Spleen (tissue), 11 donors: Measurements from ENCODE around the gene PDLIM3. TPM values are rescaled to one million over a fixed set of nuclear protein-coding genes. Genes with fewer than 3 reads are reported as not detected.
"Not testable (repeated sequence)": the region's sequence is repeated elsewhere in the genome, so short reads cannot be mapped to it uniquely, and the experiment has no call there.

Source experiments
- DNase-seq: peaks from one replicate; pipeline ENCODE4 v3.0.0-alpha.2; 2020
- H3K27ac ChIP-seq, 8 donors: fragments of 200-600 bp; sonication (generic) in 7 of 8; 1 replicate in 4 of 8; 2 replicates in 4 of 8; pipeline versions ENCODE4 v1.5.0 to v1.8.0; 2016 to 2021; ENCODE audit warnings: inconsistent platforms in 4 of 8, mild to moderate bottlenecking in 4 of 8, moderate library complexity in 1 of 8
- H3K27me3 ChIP-seq, 7 donors: fragments of 200-600 bp; sonication (generic) in 6 of 7; replicated peaks in 1 of 7; 1 replicate in 4 of 7; 2 replicates in 3 of 7; pipeline versions ENCODE4 v1.5.0 to v1.8.0; 2016 to 2021; ENCODE audit warnings: inconsistent platforms in 3 of 7, mild to moderate bottlenecking in 1 of 7
- H3K36me3 ChIP-seq, 6 donors: fragments of 200-600 bp; sonication (generic) in 5 of 6; 1 replicate in 4 of 6; 2 replicates in 2 of 6; pipeline versions ENCODE4 v1.5.0 to v1.8.0; 2016 to 2021; ENCODE audit warnings: inconsistent platforms in 2 of 6
- H3K4me1 ChIP-seq, 6 donors: fragments of 200-600 bp; sonication (generic) in 5 of 6; 1 replicate in 3 of 6; 2 replicates in 3 of 6; pipeline versions ENCODE4 v1.5.0 to v1.8.0; 2016 to 2021; ENCODE audit warnings: inconsistent platforms in 3 of 6
- H3K4me3 ChIP-seq, 8 donors: fragments of 200-600 bp; sonication (generic) in 7 of 8; 1 replicate in 4 of 8; 2 replicates in 4 of 8; pipeline versions ENCODE4 v1.5.0 to v1.8.0; 2016 to 2021; ENCODE audit warnings: inconsistent platforms in 4 of 8, mild to moderate bottlenecking in 4 of 8, moderate library complexity in 2 of 8
- H3K9me3 ChIP-seq, 8 donors: fragments of 200-600 bp; sonication (generic) in 7 of 8; 1 replicate in 4 of 8; 2 replicates in 4 of 8; pipeline versions ENCODE4 v1.5.0 to v1.8.0; 2016 to 2021; ENCODE audit warnings: inconsistent platforms in 4 of 8
- POLR2A ChIP-seq, 3 donors: fragments of 450-650 bp; IDR thresholded peaks; one replicate each; pipeline ENCODE4 v1.5.1; 2017; ENCODE audit warnings: antibody characterized with exemption in 3 of 3, mild to moderate bottlenecking in 1 of 3
- POLR2AphosphoS5 ChIP-seq, 3 donors: sonication (generic); formaldehyde crosslinking; IDR thresholded peaks; one replicate each; pipeline ENCODE4 v1.5.1; 2017; ENCODE audit warnings: antibody characterized with exemption in 3 of 3
- WGBS, 5 donors: extraction: QIAGEN DNeasy Blood & Tissue Kit in 3 of 5; methylation state at CpG; one replicate each; pipeline versions ENCODE4 v1.1.5 to v1.1.7; 2013 to 2018; 5-methylcytosine and 5-hydroxymethylcytosine counted together
- intact Hi-C: fragments of 100-400 bp; cut with DNase I; formaldehyde crosslinking; loops from one replicate; pipeline ENCODE4 v1.15.0; 2023; ENCODE audit warnings: low total_unique reads
- polyA plus RNA-seq, 3 donors: library from polyadenylated mRNA; stranded (reverse); fragments of 200-250 nt; gene quantifications; one replicate each; pipeline ENCODE4 v1.2.1, GENCODE V29; 2013
- total RNA-seq, 7 donors: library from RNA; depleted of rRNA in 3 of 7; stranded (reverse); fragments of >200 nt in 3 of 7; fragmentation: NEBNext Ultra II Directional in 4 of 7; extraction: Animal tissue kit (Norgen Biotek cat#: 25700) in 4 of 7; gene quantifications; one replicate each; pipeline versions ENCODE4 v1.1.0 to v1.2.1, GENCODE V29; 2016 to 2021
- TF ChIP-seq, protein P1 (sequence below), 11 experiments: fragments of 200-600 bp in 7 of 11; fragments of 450-650 bp in 4 of 11; sonication (generic) in 4 of 11; IDR thresholded peaks in 8 of 11; conservative IDR thresholded peaks in 3 of 11; 1 replicate in 7 of 11; 2 replicates in 4 of 11; pipeline versions ENCODE4 v1.4.0 to v1.8.0; 2016 to 2021; ENCODE audit warnings: antibody characterized with exemption in 11 of 11, inconsistent platforms in 4 of 11, mild to moderate bottlenecking in 1 of 11
- donor health status: healthy with polysubstance abuse.
- donor health status: DM: no; HTN: no; CAD: no; lungs with moderate emphysema.
- donor health status: DM: no; HTN: no; CAD: no.
- donor health status: Bipolar disorder and iron deficiency.
- donor health status: healthy.
- donor health status: DM: no; HTN: no; CAD: no.
- donor health status: DM: yes; HTN: yes; CAD: no.

Gene PDLIM3
- total and polyA plus RNA-seq, 10 donors = 28.0 to 107 (median 63.2) TPM

DNA sequence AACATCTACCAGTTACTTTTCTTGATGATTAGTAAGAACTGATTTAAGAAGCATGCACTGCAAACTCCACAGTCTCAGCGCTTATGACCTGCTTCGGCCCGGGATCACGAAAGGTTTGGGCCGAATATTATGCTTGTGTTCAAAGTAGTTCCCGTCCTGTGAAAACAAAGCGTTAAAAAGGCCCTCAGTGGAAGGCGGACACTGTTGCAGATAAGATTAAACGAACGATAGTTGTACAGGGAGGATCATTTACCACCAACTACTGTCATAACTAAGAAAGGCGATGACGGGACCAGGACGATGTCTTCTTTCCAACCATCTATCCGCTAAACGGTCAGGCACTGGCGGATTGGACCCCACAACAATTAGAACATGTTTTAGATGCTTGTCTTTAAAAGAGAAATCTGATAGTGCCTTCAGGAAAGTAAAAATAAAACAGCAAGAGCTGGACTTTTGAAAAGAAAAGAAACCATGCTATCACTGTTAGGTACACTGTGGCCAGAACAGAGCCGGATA lies 21.1 kb downstream of the PDLIM3 start:
- peak overlapping the region in 7 of 8 donors; percentile 62 to 79 (median 70) for H3K27ac ChIP-seq
- WGBS, 5 donors = 85 to 89% (median 87%) methylated on average over 17 of the region's 17 CpGs
- H3K36me3 ChIP-seq = no peaks in the 10 kb centered on the region

DNA sequence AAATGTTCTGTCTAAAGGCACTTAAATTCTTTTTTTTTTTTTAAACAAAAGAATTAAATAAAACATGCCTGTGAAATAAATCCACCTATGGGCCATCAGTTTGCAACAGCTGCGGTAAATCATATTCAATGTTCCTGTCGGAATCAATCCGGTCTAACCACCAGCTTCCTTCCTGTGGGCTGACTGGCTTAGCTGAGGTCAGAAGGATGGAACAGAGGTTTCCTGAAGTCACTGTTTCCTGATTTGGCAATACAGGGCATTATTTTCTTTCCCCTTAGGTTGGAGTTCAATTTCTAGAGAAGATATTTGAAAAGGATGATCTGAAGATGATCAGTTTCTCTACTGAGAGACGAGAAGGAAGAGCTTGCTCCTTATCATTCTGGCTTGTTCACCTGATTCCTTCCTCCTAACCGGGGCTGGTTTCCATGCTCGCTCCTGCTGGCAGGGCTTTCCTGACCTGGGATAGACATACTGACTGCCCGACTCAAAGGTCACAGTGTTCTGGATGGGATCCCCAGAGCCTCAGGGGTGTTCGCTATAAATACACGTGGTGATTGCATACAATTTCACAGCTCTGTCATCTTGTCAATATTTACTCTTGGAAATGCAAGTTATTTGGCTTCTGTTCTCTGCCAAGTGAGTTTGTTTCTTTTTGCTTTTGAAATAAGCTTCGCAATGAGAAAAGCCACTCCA lies 21.7 kb downstream of the PDLIM3 start:
- no peak for DNase-seq
- Histone ChIP-seq H3K9me3 (no peaks in the 10 kb centered on the region), H3K4me1 (peaks cover 0 to 21% (median 19%) of the 10 kb centered on the region in 6 donors), H3K4me3 (no peak overlapping the region), H3K36me3 (no peaks in the 10 kb centered on the region), H3K27ac (peak overlapping the region in 7 of 8 donors; percentile 62 to 79 (median 70)), H3K27me3 (peaks cover 0 to 63% (median 0%) of the 10 kb centered on the region in 7 donors)
- 17 to 28% (median 21%) methylated on average over 10 of the region's 10 CpGs for WGBS, 5 donors
- intact Hi-C loops = no loop called here
- TF ChIP-seq POLR2A (IDR thresholded peaks at IDR 0.05) (no peak), POLR2AphosphoS5 (IDR thresholded peaks at IDR 0.05) (peak in 1 of 3 donors; percentile 91)

More for the DNA sequence above, 21.1 kb downstream of the PDLIM3 start:
- Histone ChIP-seq H3K27me3 (peaks cover 0 to 68% (median 0%) of the 10 kb centered on the region in 7 donors), H3K4me3 (no peak overlapping the region), H3K4me1 (peaks cover 0 to 21% (median 19%) of the 10 kb centered on the region in 6 donors), H3K9me3 (no peaks in the 10 kb centered on the region)
- DNase-seq = no peak
- intact Hi-C loops = no loop called here
- TF ChIP-seq, protein P1, sequence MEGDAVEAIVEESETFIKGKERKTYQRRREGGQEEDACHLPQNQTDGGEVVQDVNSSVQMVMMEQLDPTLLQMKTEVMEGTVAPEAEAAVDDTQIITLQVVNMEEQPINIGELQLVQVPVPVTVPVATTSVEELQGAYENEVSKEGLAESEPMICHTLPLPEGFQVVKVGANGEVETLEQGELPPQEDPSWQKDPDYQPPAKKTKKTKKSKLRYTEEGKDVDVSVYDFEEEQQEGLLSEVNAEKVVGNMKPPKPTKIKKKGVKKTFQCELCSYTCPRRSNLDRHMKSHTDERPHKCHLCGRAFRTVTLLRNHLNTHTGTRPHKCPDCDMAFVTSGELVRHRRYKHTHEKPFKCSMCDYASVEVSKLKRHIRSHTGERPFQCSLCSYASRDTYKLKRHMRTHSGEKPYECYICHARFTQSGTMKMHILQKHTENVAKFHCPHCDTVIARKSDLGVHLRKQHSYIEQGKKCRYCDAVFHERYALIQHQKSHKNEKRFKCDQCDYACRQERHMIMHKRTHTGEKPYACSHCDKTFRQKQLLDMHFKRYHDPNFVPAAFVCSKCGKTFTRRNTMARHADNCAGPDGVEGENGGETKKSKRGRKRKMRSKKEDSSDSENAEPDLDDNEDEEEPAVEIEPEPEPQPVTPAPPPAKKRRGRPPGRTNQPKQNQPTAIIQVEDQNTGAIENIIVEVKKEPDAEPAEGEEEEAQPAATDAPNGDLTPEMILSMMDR (IDR thresholded peaks at IDR 0.05 in 8 of 11, conservative IDR thresholded peaks at IDR 0.05 in 3 of 11) = no peak
- peak in 1 of 3 donors; percentile 0 for TF ChIP-seq POLR2AphosphoS5 (IDR thresholded peaks at IDR 0.05)

DNA sequence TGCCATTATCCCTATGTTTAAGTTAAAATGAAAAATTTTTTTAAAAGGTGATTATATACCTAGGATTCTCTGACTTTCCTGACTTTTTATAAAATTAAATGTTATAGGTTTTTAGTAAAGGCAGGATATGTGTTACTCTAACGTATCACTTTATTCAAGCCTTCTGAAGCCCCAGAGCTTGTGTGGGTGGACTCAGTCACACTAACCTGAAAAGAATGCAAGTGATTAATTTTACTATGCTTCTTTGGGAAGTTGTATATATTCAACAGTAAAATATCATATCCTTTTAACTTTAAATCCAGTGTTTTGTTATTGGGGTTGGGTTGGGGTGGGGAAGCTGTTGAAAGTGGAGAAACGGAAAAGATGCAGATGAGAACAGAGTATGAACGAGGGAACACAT lies 22.8 kb downstream of the PDLIM3 start:
- WGBS, 5 donors = 60 to 67% (median 64%) methylated on average over 3 of the region's 3 CpGs
- Histone ChIP-seq H3K27me3 (peaks cover 0 to 60% (median 0%) of the 10 kb centered on the region in 7 donors), H3K36me3 (no peaks in the 10 kb centered on the region), H3K4me1 (peaks cover 0 to 21% (median 19%) of the 10 kb centered on the region in 6 donors), H3K9me3 (no peaks in the 10 kb centered on the region), H3K27ac (peak overlapping the region in 4 of 8 donors; percentile 62 to 79 (median 72)), H3K4me3 (no peak overlapping the region)
- intact Hi-C loops = no loop called here
- TF ChIP-seq, protein P1 (IDR thresholded peaks at IDR 0.05 in 8 of 11, conservative IDR thresholded peaks at IDR 0.05 in 3 of 11) = no peak
- TF ChIP-seq POLR2AphosphoS5 (IDR thresholded peaks at IDR 0.05) = no peak
- TF ChIP-seq POLR2A (IDR thresholded peaks at IDR 0.05) = no peak
- DNase-seq = no peak

DNA sequence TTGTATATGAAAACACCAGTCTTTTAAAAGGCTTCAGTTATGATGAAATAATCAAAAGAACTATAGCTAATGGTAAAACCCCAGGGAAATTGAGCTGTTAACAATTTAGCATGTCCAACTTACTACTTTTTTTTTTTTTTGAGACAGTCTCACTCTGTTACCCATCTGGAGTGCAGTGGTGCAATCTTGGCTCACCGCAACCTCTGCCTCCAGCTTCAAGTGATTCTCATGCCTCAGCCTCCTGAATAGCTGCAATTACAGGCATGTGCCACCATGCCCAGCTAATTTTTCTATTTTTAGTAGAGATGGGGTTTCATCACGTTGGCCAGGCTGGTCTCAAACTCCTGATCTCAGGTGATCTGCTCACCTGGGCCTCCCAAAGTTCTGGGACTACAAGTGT lies 24.1 kb downstream of the PDLIM3 start:
- Histone ChIP-seq H3K27me3 (peaks cover 0 to 51% (median 0%) of the 10 kb centered on the region in 7 donors), H3K4me1 (peaks cover 0 to 23% (median 19%) of the 10 kb centered on the region in 6 donors)
- H3K9me3 ChIP-seq, H3K4me3 ChIP-seq, H3K36me3 ChIP-seq, DNase-seq, H3K27ac ChIP-seq, intact Hi-C loops: not testable (repeated sequence)
- 57 to 71% (median 63%) methylated on average over 2 of the region's 2 CpGs for WGBS, 5 donors

DNA sequence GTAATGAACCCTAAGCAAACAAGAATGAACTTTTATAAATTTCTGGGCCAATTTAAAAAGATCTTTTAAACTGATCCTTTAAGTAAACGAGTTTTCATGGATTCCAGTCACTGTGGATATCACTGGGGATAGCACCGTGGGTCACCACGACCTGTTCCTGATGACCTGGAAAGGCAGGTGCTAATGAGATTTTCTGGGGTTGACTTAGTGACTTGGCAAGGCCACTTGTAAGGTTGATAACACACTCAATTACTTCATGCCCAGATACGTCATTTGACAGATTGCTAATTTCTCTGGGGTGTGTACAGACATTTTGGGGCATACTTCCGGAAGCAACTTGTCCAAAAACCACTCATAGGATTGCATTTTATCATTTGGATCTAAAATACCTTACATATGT lies 24.5 kb downstream of the PDLIM3 start:
- intact Hi-C loops = no loop called here
- Histone ChIP-seq H3K36me3 (no peaks in the 10 kb centered on the region), H3K4me3 (no peak overlapping the region), H3K27ac (no peak overlapping the region), H3K27me3 (peaks cover 0 to 49% (median 0%) of the 10 kb centered on the region in 7 donors), H3K4me1 (peaks cover 0 to 24% (median 19%) of the 10 kb centered on the region in 6 donors), H3K9me3 (no peaks in the 10 kb centered on the region)
- TF ChIP-seq, protein P1 (IDR thresholded peaks at IDR 0.05 in 8 of 11, conservative IDR thresholded peaks at IDR 0.05 in 3 of 11) = no peak
- TF ChIP-seq POLR2A (IDR thresholded peaks at IDR 0.05) = no peak
- 80 to 86% (median 84%) methylated on average over 5 of the region's 5 CpGs for WGBS, 5 donors
- DNase-seq = no peak
